HG03439 (cell line): ENCODE results near the gene NXPE1.

Source experiments
- ATAC-seq: cut with Tn5 transposase; IDR thresholded peaks from one replicate; pipeline ENCODE4 v1.9.1; 2021; ENCODE audit warnings: mild to moderate bottlenecking, moderate library complexity; ENCODE audit not compliant: unreplicated experiment

The NXPE1 gene

GRCh38 chr11:114563077-114563476 is 3.4 kb upstream of the NXPE1 start:
- no peak for ATAC-seq

DNA sequence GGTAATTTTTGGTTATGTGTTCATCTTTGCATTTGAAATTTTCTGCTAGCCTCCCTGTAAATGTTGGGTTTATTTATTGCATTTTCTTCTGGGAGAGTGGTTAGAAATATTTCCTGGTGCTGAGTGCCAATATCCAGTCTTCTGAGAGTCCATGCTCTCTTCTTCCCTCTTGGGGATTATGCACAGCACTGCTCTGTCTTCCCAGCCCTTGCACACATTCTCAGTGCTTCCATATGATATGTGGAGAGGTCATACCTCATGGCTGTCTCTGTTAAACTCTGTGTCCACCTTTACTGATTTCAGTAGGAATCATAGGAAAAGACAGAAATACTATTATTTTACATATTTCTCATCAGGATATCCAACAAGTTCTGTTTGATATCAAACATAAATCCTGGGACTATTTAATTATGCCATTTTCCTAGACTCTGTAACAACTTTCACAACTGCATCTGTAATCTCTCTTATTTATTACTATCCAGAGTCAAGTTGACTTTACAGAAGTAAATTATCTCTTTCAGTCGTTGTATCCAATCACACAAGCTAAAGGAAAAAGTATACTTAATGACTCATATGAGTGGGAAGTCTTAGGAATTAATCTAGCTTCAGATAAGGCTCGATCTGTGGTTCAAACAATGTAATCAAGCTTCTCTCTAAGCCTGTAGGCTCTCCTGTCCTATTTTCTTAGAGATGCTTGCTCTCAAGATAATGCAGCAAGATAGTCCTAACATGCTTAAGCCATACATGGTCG is 2.7 kb upstream of the NXPE1 start:
- no peak for ATAC-seq

GRCh38 chr11:114556135-114556534 is 3.5 kb downstream of the NXPE1 start:
- no peak for ATAC-seq

GRCh38 chr11:114553642-114554041 is 6.0 kb downstream of the NXPE1 start:
- no peak for ATAC-seq

- no peak for ATAC-seq
Observed at GRCh38 chr11:114551060-114551459, 8.6 kb downstream of the NXPE1 start.

DNA sequence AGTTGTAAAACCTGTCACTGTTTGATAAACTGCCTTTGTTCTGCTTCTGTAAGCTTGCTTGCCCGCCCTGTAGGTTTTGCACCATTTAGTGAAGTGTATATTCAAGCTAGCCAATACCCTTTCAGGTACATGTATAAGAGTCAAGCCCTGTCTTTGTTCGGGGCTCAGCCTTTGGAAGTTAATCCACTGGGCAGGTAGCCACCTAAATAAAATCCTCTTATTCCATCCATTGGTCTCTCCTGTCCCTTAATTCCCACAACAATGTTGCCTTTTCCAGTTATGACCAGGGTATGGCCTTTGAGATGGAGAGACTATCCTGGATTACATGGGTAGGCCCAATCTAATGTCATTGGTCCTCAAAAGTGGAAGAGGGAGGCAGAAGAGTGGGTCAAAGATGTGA is 34.0 kb downstream of the NXPE1 start:
- ATAC-seq: no peak

- ATAC-seq: no peak
Observed at GRCh38 chr11:114524122-114524521, 35.6 kb downstream of the NXPE1 start.

DNA sequence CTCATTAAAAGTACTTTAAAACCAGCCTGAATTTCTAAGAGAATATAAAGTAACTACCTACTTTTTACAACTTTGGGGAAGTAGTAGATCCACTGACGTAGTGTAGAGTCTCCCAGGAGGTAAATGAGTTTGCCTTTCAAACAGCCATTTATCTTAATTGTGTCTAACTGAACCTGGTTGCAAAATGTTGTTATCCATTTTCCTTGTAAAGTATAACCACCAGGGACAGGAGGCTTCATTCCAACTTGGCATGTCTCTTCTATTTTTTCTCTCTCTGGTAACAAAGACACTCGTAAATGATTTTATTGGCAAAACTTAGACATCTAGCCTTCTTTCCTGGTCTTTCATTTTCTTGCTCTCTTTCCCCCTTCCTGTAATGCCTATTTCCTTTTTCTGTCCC is 36.9 kb downstream of the NXPE1 start:
- no peak for ATAC-seq

GRCh38 chr11:114511538-114511937 is 48.1 kb downstream of the NXPE1 start:
- ATAC-seq: no peak

- ATAC-seq: no peak
Observed at GRCh38 chr11:114511079-114511478, 48.6 kb downstream of the NXPE1 start.

- ATAC-seq: no peak
Observed at GRCh38 chr11:114501901-114502300, 57.8 kb downstream of the NXPE1 start.

DNA sequence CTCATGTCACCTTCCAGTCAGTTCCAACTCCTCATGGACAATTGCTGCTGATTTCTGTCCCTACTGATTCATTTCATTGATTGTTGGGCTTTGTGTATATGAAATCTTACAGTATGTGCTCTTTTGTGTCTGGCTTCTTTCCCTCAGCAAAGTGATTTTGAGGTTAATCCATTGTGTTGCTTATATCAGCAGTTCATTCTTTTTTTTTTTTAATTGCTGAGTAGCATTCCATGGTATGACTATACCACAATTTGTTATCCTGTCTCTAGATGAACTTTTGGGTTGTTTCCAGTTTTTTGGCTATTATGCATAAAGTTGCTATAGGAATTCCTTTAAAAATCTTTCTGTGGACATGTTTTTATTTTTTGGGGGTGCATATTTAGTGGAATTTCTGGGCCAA is 59.9 kb downstream of the NXPE1 start:
- ATAC-seq: no peak

- no peak for ATAC-seq
Observed at GRCh38 chr11:114496915-114497314, 62.8 kb downstream of the NXPE1 start.

DNA sequence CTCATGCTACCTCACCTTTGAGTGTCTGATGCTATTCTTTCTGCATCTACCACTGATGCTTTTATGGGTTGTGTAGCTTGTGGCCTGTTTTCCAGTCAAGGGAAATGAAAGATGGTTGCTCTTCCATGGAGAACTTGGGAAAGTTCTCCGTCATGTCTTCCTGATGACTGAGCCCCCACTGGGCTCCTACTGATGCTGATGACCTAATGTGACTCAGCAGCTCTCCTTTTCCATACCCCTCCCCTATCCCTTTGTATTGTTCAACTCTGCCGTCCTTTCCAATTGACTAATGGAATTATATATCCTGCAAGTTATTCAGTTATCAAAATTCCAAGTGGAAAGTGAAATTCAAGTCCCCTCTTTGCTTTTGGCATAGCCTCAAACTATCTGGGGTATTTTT is 75.8 kb downstream of the NXPE1 start:
- ATAC-seq: no peak

GRCh38 chr11:114482114-114482513 is 77.6 kb downstream of the NXPE1 start:
- no peak for ATAC-seq

- no peak for ATAC-seq
Observed at GRCh38 chr11:114479331-114479730, 80.3 kb downstream of the NXPE1 start.

GRCh38 chr11:114478768-114479167 is 80.9 kb downstream of the NXPE1 start:
- no peak for ATAC-seq

- no peak for ATAC-seq
Observed at GRCh38 chr11:114478001-114478410, 81.7 kb downstream of the NXPE1 start.

DNA sequence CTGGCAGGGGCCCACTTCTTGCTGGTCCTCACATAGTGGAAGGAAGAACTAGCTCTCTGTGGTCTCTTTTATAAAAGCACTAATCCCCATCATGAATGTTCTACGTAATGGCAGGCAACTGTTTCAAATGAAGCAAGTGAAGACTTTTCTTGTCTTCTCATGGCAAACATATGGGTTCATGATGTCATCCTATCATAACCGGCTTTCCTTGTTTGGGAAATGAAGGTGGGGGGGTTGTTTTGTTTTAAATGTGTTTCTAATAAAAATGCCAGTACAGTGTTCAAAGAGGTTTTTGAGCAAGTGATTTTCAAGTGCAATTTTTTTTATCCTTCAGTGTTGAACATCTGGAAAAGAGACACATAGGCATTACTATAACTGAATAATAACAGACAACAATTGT is 87.0 kb downstream of the NXPE1 start:
- no peak for ATAC-seq
